Activated CD4-positive, alpha-beta T cell treated with anti-CD3 and anti-CD28 coated beads, Interleukin-2, Interleukin-4, amounts not matched to agents 100 ng/mL and 50 ng/mL, durations not matched to agents 16 hours and 8 hours (primary cell): Measurements from ENCODE around the gene SSTR5.

Experiments
- DNase-seq: peaks from one replicate; pipeline ENCODE4 v3.0.0-alpha.2; 2020; ENCODE audit warnings: low spot score

Gene SSTR5

GRCh38 chr16:1106659-1107058 lies 34.1 kb downstream of the SSTR5 start:
- DNase-seq, result no peak

GRCh38 chr16:1107141-1107540 lies 34.6 kb downstream of the SSTR5 start:
- DNase-seq, result no peak

GRCh38 chr16:1107731-1108130 lies 35.2 kb downstream of the SSTR5 start:
- DNase-seq, result no peak

- DNase-seq, result no peak
Observed at GRCh38 chr16:1108299-1109252, 36.0 kb downstream of the SSTR5 start.

GRCh38 chr16:1109648-1110047 lies 37.1 kb downstream of the SSTR5 start:
- DNase-seq, result no peak

GRCh38 chr16:1112506-1113184 lies 40.1 kb downstream of the SSTR5 start:
- DNase-seq, result no peak

- DNase-seq, result no peak
Observed at GRCh38 chr16:1113489-1113888, 40.9 kb downstream of the SSTR5 start.

- no peak for DNase-seq
Observed at GRCh38 chr16:1113889-1114526, 41.5 kb downstream of the SSTR5 start.

GRCh38 chr16:1116693-1117077 lies 44.1 kb downstream of the SSTR5 start:
- no peak for DNase-seq

GRCh38 chr16:1117176-1117900 lies 44.8 kb downstream of the SSTR5 start:
- no peak for DNase-seq

GRCh38 chr16:1117926-1118325 lies 45.4 kb downstream of the SSTR5 start:
- no peak for DNase-seq

GRCh38 chr16:1119129-1119528 lies 46.6 kb downstream of the SSTR5 start:
- no peak for DNase-seq

GRCh38 chr16:1119766-1120576 lies 47.4 kb downstream of the SSTR5 start:
- no peak for DNase-seq

GRCh38 chr16:1120577-1120941 lies 48.0 kb downstream of the SSTR5 start:
- no peak for DNase-seq

GRCh38 chr16:1121009-1121408 lies 48.5 kb downstream of the SSTR5 start:
- no peak for DNase-seq

- DNase-seq, result no peak
Observed at GRCh38 chr16:1121601-1122397, 49.3 kb downstream of the SSTR5 start.

GRCh38 chr16:1122398-1122765 lies 49.8 kb downstream of the SSTR5 start:
- no peak for DNase-seq

GRCh38 chr16:1123525-1124230 lies 51.1 kb downstream of the SSTR5 start:
- DNase-seq, result no peak

- DNase-seq, result no peak
Observed at GRCh38 chr16:1124291-1124690, 51.7 kb downstream of the SSTR5 start.

GRCh38 chr16:1124795-1125194 lies 52.2 kb downstream of the SSTR5 start:
- no peak for DNase-seq
